SK-N-SH (cell line): ENCODE measurements around the gene EFHC1. TPM values are rescaled to one million over a fixed set of nuclear protein-coding genes. Genes with fewer than 3 reads are reported as not detected.

Experiments used
- CTCF ChIA-PET: fragments of 300-600, 350-600 bp; formaldehyde crosslinking; extraction: SDS; loops from one replicate; lab custom pipeline; 2021; lab: Yijun Ruan, JAX
- POLR2A ChIA-PET: fragments of 350-600 bp; sonication (Branson Sonifier 250); formaldehyde crosslinking; extraction: SDS; loops from one replicate; lab custom pipeline; 2020; ENCODE audit warnings: antibody characterized with exemption, inconsistent platforms; lab: Yijun Ruan, JAX
- DNase-seq: peaks from one replicate; pipeline ENCODE4 v3.0.0; 2012
- H2AFZ ChIP-seq: fragments of 200-600 bp; sonication (generic); 2 replicates; pipeline ENCODE4 v1.8.1; 2016; ENCODE audit warnings: antibody characterized with exemption, mild to moderate bottlenecking, low read depth
- H3F3A ChIP-seq: fragments of 200-600 bp; sonication (generic); replicated peaks from 2 replicates; pipeline ENCODE3; 2016; ENCODE audit warnings: antibody characterized with exemption, mild to moderate bottlenecking; ENCODE audit not compliant: insufficient read depth
- H3K27ac ChIP-seq, 2 experiments: fragments of 200-500 bp in 1 of 2; fragments of 200-600 bp in 1 of 2; sonication (Bioruptor generic) in 1 of 2; sonication (generic), shearing (Covaris generic) in 1 of 2; 2 replicates each; pipeline versions ENCODE4 v1.5.1 to v1.6.1; 2014 to 2016; ENCODE audit warnings: low read depth in 2 of 2, inconsistent platforms in 1 of 2, low read length in 1 of 2, mild to moderate bottlenecking in 1 of 2, mixed read lengths in 1 of 2
- H3K27me3 ChIP-seq: fragments of 200-600 bp; sonication (generic), shearing (Covaris generic); 2 replicates; pipeline ENCODE4 v1.6.1; 2016; ENCODE audit warnings: mixed run types; ENCODE audit not compliant: insufficient read depth
- H3K36me3 ChIP-seq, 2 experiments: fragments of 200-500 bp in 1 of 2; fragments of 200-600 bp in 1 of 2; sonication (Bioruptor generic) in 1 of 2; sonication (generic) in 1 of 2; replicated peaks in 1 of 2; 2 replicates each; pipeline versions ENCODE3 to v1.5.1; 2014 to 2016; ENCODE audit warnings: low read length in 1 of 2, mild to moderate bottlenecking in 1 of 2; ENCODE audit not compliant: insufficient read depth in 2 of 2, control insufficient read depth in 1 of 2
- H3K4me1 ChIP-seq, 2 experiments: fragments of 200-500 bp in 1 of 2; fragments of 200-600 bp in 1 of 2; sonication (Bioruptor generic) in 1 of 2; sonication (generic), shearing (Covaris generic) in 1 of 2; 2 replicates each; pipeline versions ENCODE4 v1.5.1 to v1.6.1; 2014 to 2016; ENCODE audit warnings: low read depth in 1 of 2, low read length in 1 of 2, mixed run types in 1 of 2; ENCODE audit not compliant: insufficient read depth in 2 of 2, control insufficient read depth in 1 of 2
- H3K4me2 ChIP-seq: fragments of 200-600 bp; sonication (generic), shearing (Covaris generic); 2 replicates; pipeline ENCODE4 v1.6.1; 2017; ENCODE audit warnings: mixed run types
- H3K4me3 ChIP-seq, 2 experiments: fragments of 200-500 bp in 1 of 2; fragments of 200-600 bp in 1 of 2; sonication (Bioruptor generic) in 1 of 2; sonication (generic), shearing (Covaris generic) in 1 of 2; 2 replicates each; pipeline versions ENCODE4 v1.5.1 to v1.8.1; 2014 to 2016; ENCODE audit warnings: low read depth in 2 of 2, inconsistent platforms in 1 of 2, low read length in 1 of 2, mild to moderate bottlenecking in 1 of 2, mixed read lengths in 1 of 2, moderate library complexity in 1 of 2
- H3K79me2 ChIP-seq: fragments of 200-600 bp; sonication (generic); 2 replicates; pipeline ENCODE4 v1.8.1; 2017; ENCODE audit warnings: mild to moderate bottlenecking; ENCODE audit not compliant: insufficient read depth
- H3K9ac ChIP-seq: fragments of 200-600 bp; sonication (generic); 2 replicates; pipeline ENCODE4 v1.6.1; 2017; ENCODE audit warnings: mixed run types
- H3K9me2 ChIP-seq: fragments of 200-600 bp; sonication (generic); 2 replicates; pipeline ENCODE4 v1.6.1; 2017; ENCODE audit warnings: mixed run types
- H3K9me3 ChIP-seq: fragments of 200-600 bp; sonication (generic); 2 replicates; pipeline ENCODE4 v1.6.1; 2017; ENCODE audit warnings: mixed run types, mild to moderate bottlenecking, moderate library complexity
- H4K20me1 ChIP-seq: fragments of 200-600 bp; sonication (generic); 2 replicates; pipeline ENCODE4 v1.6.1; 2017; ENCODE audit warnings: mild to moderate bottlenecking, mixed run types; ENCODE audit not compliant: insufficient read depth
- ELF1 ChIP-seq: IDR thresholded peaks from 2 replicates; pipeline ENCODE4 v1.4.0; 2012
- EP300 ChIP-seq, 2 experiments: IDR thresholded peaks; 2 replicates each; pipeline versions ENCODE4 v1.4.0 to v1.6.1; 2012; ENCODE audit warnings: borderline replicate concordance in 1 of 2, low read depth in 1 of 2, low read length in 1 of 2
- FOSL2 ChIP-seq: IDR thresholded peaks from 2 replicates; pipeline ENCODE4 v1.4.0; 2012; ENCODE audit warnings: low read depth, mild to moderate bottlenecking, moderate library complexity, borderline replicate concordance
- FOXJ3 ChIP-seq: sonication (generic); formaldehyde crosslinking; IDR thresholded peaks from 2 replicates; pipeline ENCODE4 v1.5.1; 2020; ENCODE audit warnings: mild to moderate bottlenecking, missing genetic modification reagents
- JUND ChIP-seq: IDR thresholded peaks from 2 replicates; pipeline ENCODE4 v1.4.0; 2012
- MAX ChIP-seq: IDR thresholded peaks from 2 replicates; pipeline ENCODE4 v1.4.0; 2012; ENCODE audit warnings: low read depth
- NFIC ChIP-seq: IDR thresholded peaks from 2 replicates; pipeline ENCODE4 v1.4.0; 2012; ENCODE audit warnings: borderline replicate concordance
- RXRA ChIP-seq: IDR thresholded peaks from 2 replicates; pipeline ENCODE4 v1.4.0; 2012; ENCODE audit warnings: low read depth, mild to moderate bottlenecking, borderline replicate concordance
- TAF1 ChIP-seq: IDR thresholded peaks from 2 replicates; pipeline ENCODE4 v1.6.1; 2012; ENCODE audit warnings: low read depth, mild to moderate bottlenecking, low read length, moderate library complexity, borderline replicate concordance
- TCF12 ChIP-seq: IDR thresholded peaks from 2 replicates; pipeline ENCODE4 v1.4.0; 2012
- USF2 ChIP-seq: fragments of 150-350 bp; IDR thresholded peaks from 2 replicates; pipeline ENCODE4 v1.6.1; 2017; ENCODE audit warnings: antibody characterized with exemption, low read length, low read depth, borderline replicate concordance
- YY1 ChIP-seq: IDR thresholded peaks from 2 replicates; pipeline ENCODE4 v1.4.0; 2012; ENCODE audit warnings: low read depth, mild to moderate bottlenecking
- WGBS: methylation state at CpG from one replicate; pipeline ENCODE4 v1.1.6; 2017; ENCODE audit warnings: low lambda C conversion rate; 5-methylcytosine and 5-hydroxymethylcytosine counted together
- polyA plus RNA-seq, 3 experiments: library from polyadenylated mRNA; depleted of rRNA; stranded (reverse); fragments of >200 nt; gene quantifications; 2 replicates each; pipeline ENCODE4 v1.2.3, GENCODE V29; 2012

EFHC1 gene
- polyA plus RNA-seq, 1 of the 3 experiments (the other 2 are of a cell fraction), result 39.4 TPM

GRCh38 chr6:52507557-52508260 lies 87.6 kb downstream of the EFHC1 start:
- ChIA-PET POLR2A (no interaction called here), CTCF (interaction anchor here (1.0 kb wide), 1 partner anchor 17 kb away, joined by 3 read pairs; no protein-coding TSS in a partner anchor)
- Histone ChIP-seq H3K27me3 (no peaks in the 10 kb centered on the region), H4K20me1 (no peaks in the 10 kb centered on the region), H2AFZ (no peak overlapping the region), H3K9me2 (no peaks in the 10 kb centered on the region), H3K4me1 (peaks cover 28 to 49% of the 10 kb centered on the region in 2 experiments; a peak in 3 of 4 replicates), H3K9me3 (no peaks in the 10 kb centered on the region), H3K27ac (no peak overlapping the region; a peak in 1 of 4 replicates), H3K36me3 (peaks cover 51 to 61% of the 10 kb centered on the region in 2 experiments), H3K4me2 (no peak overlapping the region), H3K9ac (no peak overlapping the region), H3F3A (peaks cover 39% of the 10 kb centered on the region), H3K4me3 (no peak overlapping the region), H3K79me2 (peaks cover 17% of the 10 kb centered on the region; the same call in 1 of the 2 replicates)
- TF ChIP-seq TAF1 (no peak), FOXJ3 (no peak), FOSL2 (peak; percentile 12; the same call in 1 of the 2 replicates)
- no peak for DNase-seq
- 90% methylated on average over 3 of the region's 3 CpGs for WGBS

- Histone ChIP-seq H3K4me2 (no peak overlapping the region), H3K4me3 (no peak overlapping the region), H4K20me1 (no peaks in the 10 kb centered on the region), H3K4me1 (peaks cover 27 to 51% of the 10 kb centered on the region in 2 experiments; a peak in 3 of 4 replicates), H3F3A (peaks cover 43% of the 10 kb centered on the region), H3K9ac (no peak overlapping the region), H3K27ac (no peak overlapping the region; a peak in 1 of 4 replicates), H2AFZ (no peak overlapping the region), H3K36me3 (peaks cover 53 to 62% of the 10 kb centered on the region in 2 experiments), H3K9me2 (no peaks in the 10 kb centered on the region), H3K9me3 (no peaks in the 10 kb centered on the region), H3K79me2 (peaks cover 17% of the 10 kb centered on the region; the same call in 1 of the 2 replicates), H3K27me3 (no peaks in the 10 kb centered on the region)
- CTCF ChIA-PET, result no interaction called here
- 97% methylated on average over 5 of the region's 5 CpGs for WGBS
- TF ChIP-seq RXRA (no peak), ELF1 (no peak)
- DNase-seq, result no peak
- POLR2A ChIA-PET, result no interaction called here
Observed at GRCh38 chr6:52508261-52508739, 88.2 kb downstream of the EFHC1 start.

GRCh38 chr6:52509281-52510212 lies 89.4 kb downstream of the EFHC1 start:
- H3K9me2 ChIP-seq, result no peaks in the 10 kb centered on the region
- H3K36me3 ChIP-seq, result peaks cover 63 to 70% of the 10 kb centered on the region in 2 experiments
- peaks cover 44% of the 10 kb centered on the region for H3F3A ChIP-seq
- H2AFZ ChIP-seq, result no peak overlapping the region
- no peaks in the 10 kb centered on the region for H3K9me3 ChIP-seq
- no peaks in the 10 kb centered on the region for H4K20me1 ChIP-seq
- peaks cover 17% of the 10 kb centered on the region; the same call in 1 of the 2 replicates for H3K79me2 ChIP-seq
- no peaks in the 10 kb centered on the region for H3K27me3 ChIP-seq
- H3K9ac ChIP-seq, result no peak overlapping the region
- CTCF ChIA-PET, result interaction anchor here (0.6 to 1.0 kb wide), 2 partner anchors 27 to 93 kb away, joined by 3 read pairs; no protein-coding TSS in a partner anchor
- no peak overlapping the region for H3K4me3 ChIP-seq
- peaks cover 21 to 41% of the 10 kb centered on the region in 2 experiments; a peak in 3 of 4 replicates for H3K4me1 ChIP-seq
- WGBS, result 86% methylated on average over 12 of the region's 14 CpGs
- no peak overlapping the region for H3K4me2 ChIP-seq
- TF ChIP-seq TCF12 (peak; percentile 34), FOSL2 (0 out of 2 replicates have a peak, but pooled peaks have one; percentile 12), NFIC (0 out of 2 replicates have a peak, but pooled peaks have one; percentile 27), EP300 (IDR thresholded peaks at IDR 0.05; ENCODE audit: borderline replicate concordance in 1 of 2, low read depth in 1 of 2, low read length in 1 of 2) (peak in 1 of 2 experiments; percentile 41; a peak in 1 of 4 replicates), MAX (0 out of 2 replicates have a peak, but pooled peaks have one; percentile 27), USF2 (no peak), YY1 (no peak), ELF1 (no peak), JUND (peak; percentile 27; the same call in 1 of the 2 replicates)
- TF ChIP-seq, all 33 proteins: peak for 6
- DNase-seq, result no peak
- H3K27ac ChIP-seq, result peak overlapping the region in 1 of 2 experiments; percentile 92; a peak in 3 of 4 replicates
- POLR2A ChIA-PET, result no interaction called here
